SH-SY5Y (cell line): Measurements from ENCODE around the gene TSPAN5.

ENCODE experiments used
- GATA2 ChIP-seq: IDR thresholded peaks from 2 replicates; pipeline ENCODE4 v1.6.1; 2011; ENCODE audit warnings: mild to moderate bottlenecking, low read depth, low read length
- GATA3 ChIP-seq: IDR thresholded peaks from 2 replicates; pipeline ENCODE4 v1.6.1; 2011; ENCODE audit warnings: low read depth, mild to moderate bottlenecking, low read length, moderate library complexity

GRCh38 chr4:98516441-98517217, 141.8 kb downstream of the TSPAN5 start:
- TF ChIP-seq GATA2 (no peak), GATA3 (no peak)
